Esophagus squamous epithelium (tissue), 5 donors: ENCODE results near the gene VSTM2L. TPM values are rescaled to one million over a fixed set of nuclear protein-coding genes. Genes with fewer than 3 reads are reported as not detected.

ENCODE experiments used
- DNase-seq: peaks from one replicate; lab custom pipeline; 2025; lab: John Stamatoyannopoulos, UW
- H3K27ac ChIP-seq, 4 donors: fragments of 200-600 bp; sonication (generic); one replicate each; pipeline ENCODE4 v1.5.1; 2016 to 2019; ENCODE audit warnings: mild to moderate bottlenecking in 1 of 4
- H3K27me3 ChIP-seq, 4 donors: fragments of 200-600 bp; sonication (generic); 1 replicate in 3 of 4; 2 replicates in 1 of 4; pipeline versions ENCODE4 v1.5.1 to v1.6.0; 2017 to 2021; ENCODE audit warnings: antibody characterized with exemption in 1 of 4
- H3K36me3 ChIP-seq, 3 donors: fragments of 200-600 bp; sonication (generic); one replicate each; pipeline ENCODE4 v1.5.1; 2016 to 2019
- H3K4me1 ChIP-seq, 3 donors: fragments of 200-600 bp; sonication (generic); one replicate each; pipeline ENCODE4 v1.5.1; 2017 to 2019
- H3K4me3 ChIP-seq, 4 donors: fragments of 200-600 bp; sonication (generic); 1 replicate in 3 of 4; 2 replicates in 1 of 4; pipeline ENCODE4 v1.5.1; 2016 to 2019; ENCODE audit warnings: mild to moderate bottlenecking in 2 of 4, moderate library complexity in 1 of 4
- H3K9me3 ChIP-seq, 3 donors: fragments of 200-600 bp; sonication (generic); one replicate each; pipeline ENCODE4 v1.5.1; 2016 to 2019
- CTCF ChIP-seq, 6 experiments: fragments of 450-650 bp in 4 of 6; fragments of 200-600 bp in 2 of 6; sonication (generic) in 2 of 6; IDR thresholded peaks; one replicate each; pipeline ENCODE4 v1.5.1; 2016 to 2019; ENCODE audit warnings: antibody characterized with exemption in 6 of 6, mild to moderate bottlenecking in 4 of 6, moderate library complexity in 4 of 6
- POLR2A ChIP-seq, 4 donors: fragments of 450-650 bp; IDR thresholded peaks; one replicate each; pipeline ENCODE4 v1.6.1; 2017; ENCODE audit warnings: antibody characterized with exemption in 4 of 4, mild to moderate bottlenecking in 4 of 4, moderate library complexity in 3 of 4
- WGBS, 2 donors: methylation state at CpG; one replicate each; pipeline ENCODE4 v1.1.5; 2018; 5-methylcytosine and 5-hydroxymethylcytosine counted together
- intact Hi-C: fragments of 100-400 bp; cut with DNase I; formaldehyde crosslinking; loops from one replicate; pipeline ENCODE4 v1.15.0; 2022
- total RNA-seq, 4 donors: library from RNA; depleted of rRNA; stranded (reverse); fragments of >200 nt; gene quantifications; one replicate each; pipeline ENCODE4 v1.1.0, GENCODE V29; 2016
- donor health status: DM: yes; HTN: yes; CAD: no.

The VSTM2L gene
- total RNA-seq, 4 donors from 2014 or later, result 0.38 to 2.6 (median 0.68) TPM

- no peak overlapping the region for H3K4me3 ChIP-seq
- no peaks in the 10 kb centered on the region for H3K36me3 ChIP-seq
- H3K27me3 ChIP-seq, result peaks cover 0 to 18% (median 0%) of the 10 kb centered on the region in 4 donors
- no peaks in the 10 kb centered on the region for H3K9me3 ChIP-seq
- no peak for DNase-seq
- intact Hi-C loops, result no loop called here
- WGBS, 2 donors, result 38 to 64% methylated on average over 3 to 6 of the region's 13 CpGs
- no peak for TF ChIP-seq POLR2A (IDR thresholded peaks at IDR 0.05)
- no peak for TF ChIP-seq CTCF (IDR thresholded peaks at IDR 0.05)
- no peak overlapping the region for H3K27ac ChIP-seq
- H3K4me1 ChIP-seq, result peaks cover 0 to 5% (median 0%) of the 10 kb centered on the region in 3 donors
Observed at GRCh38 chr20:37890643-37891042, 12.3 kb upstream of the VSTM2L start.

- H3K27ac ChIP-seq, result no peak overlapping the region
- intact Hi-C loops, result no loop called here
- peaks cover 0 to 8% (median 0%) of the 10 kb centered on the region in 4 donors for H3K27me3 ChIP-seq
- H3K4me1 ChIP-seq, result peaks cover 0 to 5% (median 0%) of the 10 kb centered on the region in 3 donors
- H3K9me3 ChIP-seq, result no peaks in the 10 kb centered on the region
- no peaks in the 10 kb centered on the region for H3K36me3 ChIP-seq
- DNase-seq, result no peak
- TF ChIP-seq CTCF (IDR thresholded peaks at IDR 0.05), result no peak
- TF ChIP-seq POLR2A (IDR thresholded peaks at IDR 0.05), result no peak
- no peak overlapping the region for H3K4me3 ChIP-seq
- 38 to 65% methylated on average over 6 to 9 of the region's 9 CpGs for WGBS, 2 donors
Observed at GRCh38 chr20:37892001-37892400, 10.9 kb upstream of the VSTM2L start.

GRCh38 chr20:37893566-37894241, 9.2 kb upstream of the VSTM2L start:
- DNase-seq, result no peak
- 75 to 81% methylated on average over 5 of the region's 5 CpGs for WGBS, 2 donors
- Histone ChIP-seq H3K27ac (no peak overlapping the region), H3K4me1 (peaks cover 0 to 9% (median 0%) of the 10 kb centered on the region in 3 donors), H3K27me3 (peaks cover 0 to 6% (median 0%) of the 10 kb centered on the region in 4 donors), H3K9me3 (no peaks in the 10 kb centered on the region), H3K36me3 (no peaks in the 10 kb centered on the region), H3K4me3 (no peak overlapping the region)
- TF ChIP-seq CTCF (IDR thresholded peaks at IDR 0.05), result no peak
- TF ChIP-seq POLR2A (IDR thresholded peaks at IDR 0.05), result no peak
- intact Hi-C loops, result no loop called here

GRCh38 chr20:37894454-37894853, 8.5 kb upstream of the VSTM2L start:
- Histone ChIP-seq H3K4me3 (no peak overlapping the region), H3K4me1 (peaks cover 0 to 9% (median 0%) of the 10 kb centered on the region in 3 donors), H3K27ac (no peak overlapping the region), H3K9me3 (no peaks in the 10 kb centered on the region), H3K27me3 (peaks cover 0 to 14% (median 0%) of the 10 kb centered on the region in 4 donors), H3K36me3 (no peaks in the 10 kb centered on the region)
- TF ChIP-seq CTCF (IDR thresholded peaks at IDR 0.05) (no peak), POLR2A (IDR thresholded peaks at IDR 0.05) (no peak)
- WGBS, 2 donors, result 80 to 85% methylated on average over 2 to 3 of the region's 4 CpGs
- DNase-seq, result no peak
- intact Hi-C loops, result no loop called here

- H3K27ac ChIP-seq, result no peak overlapping the region
- TF ChIP-seq CTCF (IDR thresholded peaks at IDR 0.05) (no peak), POLR2A (IDR thresholded peaks at IDR 0.05) (no peak)
- no peak for DNase-seq
- H3K9me3 ChIP-seq, result no peaks in the 10 kb centered on the region
- WGBS, 2 donors, result 86 to 89% methylated on average over 6 of the region's 6 CpGs
- H3K27me3 ChIP-seq, result peaks cover 0 to 21% (median 0%) of the 10 kb centered on the region in 4 donors
- no peak overlapping the region for H3K4me3 ChIP-seq
- intact Hi-C loops, result no loop called here
- peaks cover 0 to 9% (median 0%) of the 10 kb centered on the region in 3 donors for H3K4me1 ChIP-seq
- no peaks in the 10 kb centered on the region for H3K36me3 ChIP-seq
Observed at GRCh38 chr20:37895166-37895565, 7.8 kb upstream of the VSTM2L start.
